ENCODE data around the gene SMIM29.

DNA sequence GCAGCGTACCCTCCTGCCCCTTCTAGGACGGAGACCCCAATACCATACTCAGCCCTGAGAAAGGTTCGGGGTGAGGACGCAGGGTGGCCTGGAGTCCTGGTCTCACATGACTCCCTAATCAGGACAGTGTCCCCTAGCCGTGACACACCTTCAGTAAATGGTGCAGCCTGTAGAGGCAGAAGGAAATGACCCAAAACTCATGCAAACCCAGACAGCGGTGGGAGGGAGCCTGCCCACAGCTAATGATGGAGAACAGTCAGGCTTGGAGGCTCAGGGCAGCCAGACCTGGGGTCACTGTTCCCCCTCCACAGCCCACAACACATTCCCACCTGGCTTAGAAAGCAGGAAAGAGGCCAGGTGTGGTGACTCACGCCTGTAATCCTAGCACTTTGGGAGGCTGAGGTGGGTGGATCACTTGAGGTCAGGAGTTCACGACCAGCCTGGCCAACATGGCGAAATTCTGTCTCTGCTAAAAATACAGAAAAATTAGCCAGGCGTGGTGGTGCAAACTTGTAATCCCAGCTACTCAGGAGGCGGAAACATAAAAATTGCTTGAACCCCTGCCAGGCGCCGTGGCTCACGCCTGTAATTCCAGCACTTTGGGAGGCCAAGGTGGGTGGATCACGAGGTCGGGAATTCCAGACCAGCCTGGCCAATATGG lies 20.9 kb downstream of the SMIM29 start:
- TF ChIP-seq, protein P1, sequence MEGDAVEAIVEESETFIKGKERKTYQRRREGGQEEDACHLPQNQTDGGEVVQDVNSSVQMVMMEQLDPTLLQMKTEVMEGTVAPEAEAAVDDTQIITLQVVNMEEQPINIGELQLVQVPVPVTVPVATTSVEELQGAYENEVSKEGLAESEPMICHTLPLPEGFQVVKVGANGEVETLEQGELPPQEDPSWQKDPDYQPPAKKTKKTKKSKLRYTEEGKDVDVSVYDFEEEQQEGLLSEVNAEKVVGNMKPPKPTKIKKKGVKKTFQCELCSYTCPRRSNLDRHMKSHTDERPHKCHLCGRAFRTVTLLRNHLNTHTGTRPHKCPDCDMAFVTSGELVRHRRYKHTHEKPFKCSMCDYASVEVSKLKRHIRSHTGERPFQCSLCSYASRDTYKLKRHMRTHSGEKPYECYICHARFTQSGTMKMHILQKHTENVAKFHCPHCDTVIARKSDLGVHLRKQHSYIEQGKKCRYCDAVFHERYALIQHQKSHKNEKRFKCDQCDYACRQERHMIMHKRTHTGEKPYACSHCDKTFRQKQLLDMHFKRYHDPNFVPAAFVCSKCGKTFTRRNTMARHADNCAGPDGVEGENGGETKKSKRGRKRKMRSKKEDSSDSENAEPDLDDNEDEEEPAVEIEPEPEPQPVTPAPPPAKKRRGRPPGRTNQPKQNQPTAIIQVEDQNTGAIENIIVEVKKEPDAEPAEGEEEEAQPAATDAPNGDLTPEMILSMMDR (conservative IDR thresholded peaks at IDR 0.05; ENCODE audit: low read depth, low read length), result no peak
- TF ChIP-seq EZH2 (IDR thresholded peaks at IDR 0.05; ENCODE audit: low read length, unreplicated experiment) (no peak), EZH2phosphoT487 (IDR thresholded peaks at IDR 0.05; ENCODE audit: borderline replicate concordance, low read length) (no peak)
